Thoracic aorta (tissue), 2 donors: ENCODE data around the gene HDAC4. TPM values are rescaled to one million over a fixed set of nuclear protein-coding genes. Genes with fewer than 3 reads are reported as not detected.

Source experiments
- ATAC-seq: fragments of 150-250 bp; one replicate; pipeline ENCODE4 v1.8.0; 2017; ENCODE audit warnings: low read depth; ENCODE audit not compliant: insufficient number of reproducible peaks, low FRiP score
- DNase-seq: peaks from one replicate; pipeline ENCODE4 v3.0.0-alpha.2; 2020; ENCODE audit warnings: low spot score
- H3K27ac ChIP-seq, 2 donors: fragments of 200-600 bp; sonication (generic); 1 replicate in 1 of 2; 2 replicates in 1 of 2; pipeline ENCODE4 v1.5.1; 2016; ENCODE audit warnings: mild to moderate bottlenecking in 2 of 2, moderate library complexity in 2 of 2
- H3K27me3 ChIP-seq: fragments of 200-600 bp; sonication (generic); replicated peaks from 2 replicates; pipeline ENCODE4 v1.6.0; 2016; ENCODE audit warnings: mild to moderate bottlenecking; ENCODE audit not compliant: insufficient read depth
- H3K36me3 ChIP-seq: fragments of 200-600 bp; sonication (generic); one replicate; pipeline ENCODE4 v1.5.1; 2016
- H3K4me1 ChIP-seq, 2 donors: fragments of 200-600 bp; sonication (generic); 1 replicate in 1 of 2; 2 replicates in 1 of 2; pipeline versions ENCODE4 v1.5.1 to v1.6.0; 2016; ENCODE audit warnings: low read depth in 2 of 2, mild to moderate bottlenecking in 1 of 2; ENCODE audit not compliant: control insufficient read depth in 1 of 2
- H3K4me3 ChIP-seq: fragments of 200-600 bp; sonication (generic); 2 replicates; pipeline ENCODE4 v1.5.1; 2016; ENCODE audit warnings: mild to moderate bottlenecking
- H3K9me3 ChIP-seq: fragments of 200-600 bp; sonication (generic); 2 replicates; pipeline ENCODE4 v1.5.1; 2016
- total RNA-seq, 2 donors: library from RNA; depleted of rRNA; stranded (reverse); fragments of >200 nt; gene quantifications; one replicate each; pipeline versions ENCODE4 v1.1.0 to v1.2.3, GENCODE V29; 2016
- TF ChIP-seq, protein P1 (sequence below): fragments of 200-600 bp; sonication (generic); IDR thresholded peaks from one replicate; pipeline ENCODE4 v1.5.1; 2019; ENCODE audit warnings: antibody characterized with exemption

Gene HDAC4
- total RNA-seq, 2 donors from 2014 or later = 79.2 to 163 TPM

DNA sequence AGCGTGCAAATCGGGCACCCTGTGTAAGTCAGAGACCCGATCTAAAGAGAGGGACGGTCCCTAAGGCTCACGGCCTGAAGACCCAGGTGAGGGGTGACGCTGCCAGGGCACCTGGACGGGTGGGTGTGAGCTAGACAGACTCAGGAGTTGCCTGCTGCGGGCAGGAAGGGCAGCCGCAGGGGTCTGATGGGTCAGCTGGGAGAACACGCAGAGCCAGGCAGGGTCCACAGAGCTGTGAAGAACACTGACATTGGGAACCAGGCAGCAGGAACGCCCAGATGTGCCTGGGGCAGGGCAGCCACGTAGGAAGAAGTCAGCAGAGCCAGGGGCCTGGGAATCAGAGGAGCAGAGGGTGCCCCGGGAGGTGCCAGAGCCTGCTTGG is 25.9 kb downstream of the HDAC4 start:
- ATAC-seq = no peak

GRCh38 chr2:239372835-239373234 is 28.0 kb downstream of the HDAC4 start:
- no peak for DNase-seq
- no peaks in the 10 kb centered on the region for H3K4me1 ChIP-seq

More for the DNA sequence above, 25.9 kb downstream of the HDAC4 start:
- Histone ChIP-seq H3K27ac (no peak overlapping the region), H3K36me3 (no peaks in the 10 kb centered on the region), H3K9me3 (no peaks in the 10 kb centered on the region), H3K4me1 (no peaks in the 10 kb centered on the region), H3K4me3 (no peak overlapping the region), H3K27me3 (no peaks in the 10 kb centered on the region)
- no peak for DNase-seq
- TF ChIP-seq, protein P1, sequence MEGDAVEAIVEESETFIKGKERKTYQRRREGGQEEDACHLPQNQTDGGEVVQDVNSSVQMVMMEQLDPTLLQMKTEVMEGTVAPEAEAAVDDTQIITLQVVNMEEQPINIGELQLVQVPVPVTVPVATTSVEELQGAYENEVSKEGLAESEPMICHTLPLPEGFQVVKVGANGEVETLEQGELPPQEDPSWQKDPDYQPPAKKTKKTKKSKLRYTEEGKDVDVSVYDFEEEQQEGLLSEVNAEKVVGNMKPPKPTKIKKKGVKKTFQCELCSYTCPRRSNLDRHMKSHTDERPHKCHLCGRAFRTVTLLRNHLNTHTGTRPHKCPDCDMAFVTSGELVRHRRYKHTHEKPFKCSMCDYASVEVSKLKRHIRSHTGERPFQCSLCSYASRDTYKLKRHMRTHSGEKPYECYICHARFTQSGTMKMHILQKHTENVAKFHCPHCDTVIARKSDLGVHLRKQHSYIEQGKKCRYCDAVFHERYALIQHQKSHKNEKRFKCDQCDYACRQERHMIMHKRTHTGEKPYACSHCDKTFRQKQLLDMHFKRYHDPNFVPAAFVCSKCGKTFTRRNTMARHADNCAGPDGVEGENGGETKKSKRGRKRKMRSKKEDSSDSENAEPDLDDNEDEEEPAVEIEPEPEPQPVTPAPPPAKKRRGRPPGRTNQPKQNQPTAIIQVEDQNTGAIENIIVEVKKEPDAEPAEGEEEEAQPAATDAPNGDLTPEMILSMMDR = no peak

DNA sequence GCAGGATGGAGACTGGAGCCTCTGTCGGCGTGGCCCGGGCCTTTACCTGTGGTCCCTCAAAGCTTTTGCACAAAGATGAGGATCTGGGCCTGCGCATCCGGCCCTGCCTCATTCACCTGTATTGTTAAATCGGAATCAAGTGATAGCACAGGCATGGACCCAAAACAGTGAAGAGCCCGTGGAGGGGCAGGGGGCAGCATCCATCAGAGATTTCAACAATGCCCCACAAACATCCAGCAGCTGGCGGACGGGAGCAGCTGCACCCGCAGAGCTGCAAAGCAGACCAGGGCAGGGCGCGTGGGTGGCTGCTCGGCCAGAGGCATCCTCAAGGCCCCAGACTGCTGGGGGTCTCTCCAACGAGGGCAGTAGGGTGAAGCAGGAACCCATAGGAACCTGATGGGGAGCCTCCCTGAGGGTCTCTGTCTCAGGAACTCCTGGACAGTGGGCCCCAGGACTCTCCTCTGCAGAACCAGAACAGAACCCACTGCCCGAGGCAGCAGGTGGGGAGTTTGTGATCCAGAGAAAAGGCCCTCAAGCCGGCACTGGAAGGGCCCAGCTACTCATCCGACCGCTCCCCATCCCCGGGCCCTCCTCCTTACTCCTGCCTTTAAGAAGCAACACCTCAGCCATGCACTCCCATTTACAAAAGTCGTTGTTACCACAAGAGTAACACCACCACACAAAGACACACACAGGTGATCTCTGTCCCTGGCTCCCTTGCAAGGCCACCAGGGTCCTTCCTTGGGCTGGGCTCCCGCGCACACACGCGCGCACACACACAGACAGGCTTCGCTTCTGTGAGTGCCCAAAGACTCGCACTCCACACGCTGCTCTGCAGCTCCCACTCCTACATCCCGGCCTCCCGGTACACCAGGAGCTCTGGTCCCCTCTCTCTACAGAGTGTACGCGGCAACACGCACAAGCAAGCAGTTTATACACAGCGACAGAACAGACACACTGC is 28.8 kb downstream of the HDAC4 start:
- Histone ChIP-seq H3K4me3 (no peak overlapping the region), H3K4me1 (no peaks in the 10 kb centered on the region), H3K9me3 (no peaks in the 10 kb centered on the region), H3K36me3 (no peaks in the 10 kb centered on the region), H3K27ac (no peak overlapping the region), H3K27me3 (no peaks in the 10 kb centered on the region)
- TF ChIP-seq, protein P1 = no peak
- DNase-seq (no peak), ATAC-seq (no peak)

More at GRCh38 chr2:239372835-239373234, 28.0 kb downstream of the HDAC4 start:
- H3K36me3 ChIP-seq = no peaks in the 10 kb centered on the region
- no peak for ATAC-seq
- no peak overlapping the region for H3K27ac ChIP-seq
- H3K9me3 ChIP-seq = no peaks in the 10 kb centered on the region
- no peaks in the 10 kb centered on the region for H3K27me3 ChIP-seq
- TF ChIP-seq, protein P1 = no peak
- no peak overlapping the region for H3K4me3 ChIP-seq

DNA sequence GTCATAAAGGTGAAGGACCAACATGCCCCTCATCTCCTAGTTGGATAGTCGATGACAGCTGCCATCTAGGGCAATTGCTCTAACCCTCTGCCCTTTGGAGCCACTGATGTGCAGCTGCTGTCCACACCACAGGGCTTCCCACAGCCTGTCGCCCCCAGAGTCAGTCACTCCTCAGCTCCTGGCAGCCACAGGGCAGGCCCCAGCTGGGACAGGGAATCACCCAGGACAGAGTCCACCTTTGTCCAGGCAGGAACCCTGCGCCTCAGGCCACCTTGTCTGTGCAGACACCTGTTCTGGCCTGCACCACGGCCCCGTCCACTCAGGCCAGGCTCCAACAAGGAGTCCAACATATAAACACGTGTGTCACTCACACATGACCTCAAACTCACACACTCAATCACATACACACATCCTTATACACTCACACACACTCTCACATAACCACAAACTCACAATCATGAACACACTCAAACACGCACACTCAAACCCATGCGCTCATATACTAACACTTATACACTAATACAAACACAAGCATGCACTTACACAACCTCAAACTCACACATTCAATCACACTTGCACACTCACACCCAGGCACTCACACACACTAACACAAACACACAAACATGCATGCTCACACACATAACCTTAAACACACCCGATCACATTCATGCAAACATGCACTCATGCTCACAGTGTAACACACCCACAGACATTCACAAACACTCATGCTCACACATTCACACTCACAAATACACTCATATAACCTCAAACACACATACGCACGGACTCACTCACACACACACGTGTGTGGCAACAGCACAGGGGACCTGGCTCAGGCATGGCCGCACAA is 29.7 kb downstream of the HDAC4 start:
- Histone ChIP-seq H3K9me3 (no peaks in the 10 kb centered on the region), H3K4me3 (no peak overlapping the region), H3K27ac (no peak overlapping the region), H3K27me3 (no peaks in the 10 kb centered on the region), H3K36me3 (no peaks in the 10 kb centered on the region), H3K4me1 (no peaks in the 10 kb centered on the region)
- no peak for DNase-seq
- TF ChIP-seq, protein P1 = no peak
- no peak for ATAC-seq

GRCh38 chr2:239370403-239370802 is 30.4 kb downstream of the HDAC4 start:
- H3K36me3 ChIP-seq = no peaks in the 10 kb centered on the region
- TF ChIP-seq, protein P1 = no peak
- no peaks in the 10 kb centered on the region for H3K27me3 ChIP-seq
- no peaks in the 10 kb centered on the region for H3K9me3 ChIP-seq
- H3K27ac ChIP-seq = no peak overlapping the region
- ATAC-seq = no peak
- no peak overlapping the region for H3K4me3 ChIP-seq
- H3K4me1 ChIP-seq = no peaks in the 10 kb centered on the region
- DNase-seq = no peak
